Muscle of leg (tissue), 11 donors: ENCODE data around the gene GRIN3A. TPM values are rescaled to one million over a fixed set of nuclear protein-coding genes. Genes with fewer than 3 reads are reported as not detected.

Experiments used
- DNase-seq: peaks from one replicate; pipeline ENCODE4 v3.0.0; 2013
- H3K27ac ChIP-seq: one replicate; pipeline ENCODE4 v1.5.1; 2013; ENCODE audit warnings: mild to moderate bottlenecking, low read length, control low read depth
- H3K27me3 ChIP-seq: one replicate; pipeline ENCODE4 v1.6.1; 2013; ENCODE audit warnings: low read length; ENCODE audit not compliant: control insufficient read depth, insufficient read depth
- H3K36me3 ChIP-seq: one replicate; pipeline ENCODE4 v1.6.1; 2013; ENCODE audit warnings: low read length; ENCODE audit not compliant: control insufficient read depth, insufficient read depth
- H3K4me1 ChIP-seq: one replicate; pipeline ENCODE4 v1.6.1; 2013; ENCODE audit warnings: low read length; ENCODE audit not compliant: control insufficient read depth, insufficient read depth
- H3K4me3 ChIP-seq: one replicate; pipeline ENCODE4 v1.5.1; 2013; ENCODE audit warnings: low read length, control low read depth
- H3K9me3 ChIP-seq: replicated peaks from 2 replicates; pipeline ENCODE4 v1.6.1; 2013; ENCODE audit warnings: low read depth, low read length; ENCODE audit not compliant: control insufficient read depth
- WGBS: methylation state at CpG from one replicate; pipeline ENCODE4 v1.1.5; 2013; ENCODE audit warnings: missing lambda C conversion rate; ENCODE audit not compliant: insufficient coverage; 5-methylcytosine and 5-hydroxymethylcytosine counted together
- polyA plus RNA-seq, 8 donors: library from polyadenylated mRNA; unstranded; fragments of 120-200 nt; gene quantifications; one replicate each; pipeline versions ENCODE4 v1.2.1 to v1.2.3, GENCODE V29; 2013; ENCODE audit warnings: inconsistent platforms in 1 of 8, low replicate concordance in 1 of 8; ENCODE audit not compliant: insufficient read length in 8 of 8, insufficient read depth in 1 of 8
- total RNA-seq: library from RNA; stranded (reverse); fragments of 120-200 nt; gene quantifications from one replicate; pipeline ENCODE4 v1.2.4, GENCODE V29; 2013

The GRIN3A gene
- total and polyA plus RNA-seq, 9 donors = 0.48 to 1.1 (median 0.71) TPM

DNA sequence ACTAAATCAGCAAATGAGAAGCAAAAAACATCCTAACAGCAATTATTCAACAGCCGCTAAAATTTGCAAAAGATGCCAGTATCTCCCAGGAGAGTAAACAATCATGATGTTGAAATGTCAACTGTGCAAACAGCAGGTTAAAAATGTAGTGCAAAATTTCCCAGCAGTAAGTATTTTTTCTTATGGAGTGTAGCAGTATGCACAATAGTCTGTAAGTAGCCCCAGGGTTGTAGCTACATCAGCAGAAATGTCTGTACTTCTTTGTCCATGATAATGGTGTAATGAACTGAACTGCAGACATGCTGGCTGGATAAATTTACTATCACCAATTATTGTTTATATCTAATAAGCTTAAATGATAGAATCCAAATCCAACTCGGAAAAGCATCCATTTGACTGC lies 31.4 kb downstream of the GRIN3A start:
- H3K27me3 ChIP-seq = peaks cover 6% of the 10 kb centered on the region
- no peak overlapping the region for H3K27ac ChIP-seq
- no peaks in the 10 kb centered on the region for H3K9me3 ChIP-seq
- H3K4me1 ChIP-seq = peaks cover 5% of the 10 kb centered on the region
- no peak for DNase-seq
- no peaks in the 10 kb centered on the region for H3K36me3 ChIP-seq
- H3K4me3 ChIP-seq = no peak overlapping the region
- WGBS = no CpG with 5 or more reads among the region's 2 CpGs

DNA sequence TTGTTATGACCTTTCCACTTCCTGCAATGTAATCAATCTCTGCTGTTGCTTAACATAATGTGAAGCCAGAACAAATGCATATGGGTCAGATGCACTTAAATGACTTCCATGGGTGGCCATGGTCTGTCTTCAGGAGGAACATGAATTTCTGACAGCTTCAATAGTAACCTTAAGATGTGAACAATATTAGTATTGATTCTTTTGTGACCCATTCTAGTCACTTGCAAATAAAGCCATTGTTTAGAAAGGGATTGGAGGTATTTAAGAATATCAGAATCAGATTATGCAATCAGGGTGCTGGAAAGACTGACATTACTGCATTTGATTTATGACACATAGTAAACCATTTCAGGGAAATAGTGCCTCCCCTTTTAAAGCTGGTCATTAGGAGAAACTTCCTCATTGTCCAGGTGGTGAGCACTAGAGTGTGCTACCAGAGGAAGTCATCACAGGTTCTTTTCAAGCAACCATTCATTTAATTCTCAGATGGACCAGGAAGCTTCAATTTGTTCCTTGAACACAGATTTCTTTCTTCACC lies 32.1 kb downstream of the GRIN3A start:
- Histone ChIP-seq H3K4me3 (no peak overlapping the region), H3K27me3 (peaks cover 6% of the 10 kb centered on the region), H3K9me3 (no peaks in the 10 kb centered on the region), H3K4me1 (peaks cover 5% of the 10 kb centered on the region), H3K27ac (no peak overlapping the region), H3K36me3 (no peaks in the 10 kb centered on the region)
- no peak for DNase-seq

DNA sequence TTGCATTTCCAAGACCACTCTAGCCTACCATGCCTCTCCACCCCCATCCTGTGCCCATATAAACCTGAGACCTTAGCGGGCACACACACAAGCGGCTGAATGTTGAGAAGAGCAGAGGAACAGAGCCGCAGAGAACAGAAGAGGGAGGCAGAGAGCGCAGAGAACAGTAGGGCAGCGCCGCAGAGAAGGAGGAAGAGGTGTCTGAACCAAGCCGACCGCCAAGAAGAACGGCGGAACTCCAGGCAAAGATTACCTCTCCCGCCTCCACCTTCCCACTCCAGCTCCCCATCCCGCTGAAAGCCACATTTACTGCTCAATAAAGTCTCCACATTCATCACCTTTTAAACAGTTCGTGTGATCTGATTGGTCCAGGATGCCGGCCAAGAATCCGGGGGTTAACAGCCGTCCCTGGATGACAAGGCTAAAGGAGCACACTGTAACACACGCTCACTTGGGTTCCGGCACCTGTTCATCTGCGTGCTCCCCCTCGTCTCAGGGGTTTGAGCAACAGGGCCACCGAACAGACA lies 33.2 kb downstream of the GRIN3A start:
- H3K36me3 ChIP-seq = no peaks in the 10 kb centered on the region
- no peaks in the 10 kb centered on the region for H3K9me3 ChIP-seq
- H3K27me3 ChIP-seq = peaks cover 6% of the 10 kb centered on the region
- 8% methylated on average over 17 of the region's 21 CpGs for WGBS
- peak overlapping the region; percentile 48 for H3K27ac ChIP-seq
- H3K4me1 ChIP-seq = peaks cover 5% of the 10 kb centered on the region
- H3K4me3 ChIP-seq = peak overlapping the region; percentile 31
- DNase-seq = peak; percentile 58

DNA sequence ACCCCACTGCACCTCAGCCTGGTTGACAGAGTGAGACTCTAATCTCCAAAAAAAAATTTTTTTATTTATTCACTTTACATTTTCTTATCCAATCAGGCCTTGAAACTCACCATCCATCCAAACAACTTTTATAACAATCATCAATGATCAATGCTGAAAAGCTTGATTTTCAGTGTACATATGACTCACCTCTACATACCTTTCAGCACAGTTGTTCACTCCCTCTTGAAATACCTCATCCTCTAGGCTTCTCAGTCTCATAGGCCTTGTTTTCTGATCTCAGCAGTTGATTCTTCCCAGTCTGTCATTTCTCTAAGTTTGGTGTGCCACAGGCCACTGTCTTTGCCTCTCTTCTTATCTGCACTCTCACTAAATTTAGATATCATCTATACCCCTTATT lies 36.2 kb downstream of the GRIN3A start:
- no peaks in the 10 kb centered on the region for H3K36me3 ChIP-seq
- H3K27me3 ChIP-seq = peaks cover 6% of the 10 kb centered on the region
- H3K27ac ChIP-seq = no peak overlapping the region
- H3K4me1 ChIP-seq = peaks cover 5% of the 10 kb centered on the region
- DNase-seq = no peak
- H3K9me3 ChIP-seq = no peaks in the 10 kb centered on the region
- H3K4me3 ChIP-seq = no peak overlapping the region

DNA sequence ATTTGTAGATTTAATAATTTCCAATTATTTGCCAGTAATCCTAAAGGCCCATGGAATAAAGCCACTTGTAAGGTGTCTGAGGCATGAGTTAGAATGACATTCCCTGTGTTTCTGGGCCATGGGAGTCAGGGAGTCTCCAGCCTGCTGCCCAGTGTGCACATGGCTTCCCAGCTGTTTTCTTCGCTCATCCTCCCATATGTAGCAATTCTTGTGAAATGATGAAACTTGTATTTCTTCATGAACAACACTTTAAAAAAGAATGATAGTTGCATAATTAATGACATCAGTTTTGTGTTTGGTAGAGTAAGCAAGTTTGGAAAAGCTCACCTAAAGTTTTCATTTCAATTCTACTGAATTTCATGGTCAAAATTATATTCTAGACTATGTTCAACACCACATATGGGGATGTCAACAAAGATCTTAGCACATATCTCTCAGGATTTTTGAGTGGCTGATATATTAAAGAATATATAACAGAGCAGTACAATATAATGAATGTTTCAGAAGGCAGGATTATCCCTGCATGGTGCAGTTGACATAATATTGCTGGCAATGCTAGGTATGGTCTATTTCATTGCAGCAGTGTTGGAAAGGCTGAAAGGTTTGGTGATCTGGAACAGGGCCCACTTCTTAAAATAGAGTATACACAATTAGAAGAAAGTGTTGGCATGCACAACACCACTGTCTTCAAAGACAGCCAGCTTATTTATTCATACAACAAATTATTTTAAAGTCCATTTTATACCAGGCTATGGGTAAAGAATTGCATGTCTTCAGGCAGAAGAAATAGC lies 44.7 kb downstream of the GRIN3A start:
- Histone ChIP-seq H3K27me3 (no peaks in the 10 kb centered on the region), H3K27ac (no peak overlapping the region), H3K9me3 (no peaks in the 10 kb centered on the region), H3K36me3 (no peaks in the 10 kb centered on the region), H3K4me3 (no peak overlapping the region), H3K4me1 (no peaks in the 10 kb centered on the region)
- no CpG with 5 or more reads among the region's 1 CpG for WGBS
- no peak for DNase-seq

DNA sequence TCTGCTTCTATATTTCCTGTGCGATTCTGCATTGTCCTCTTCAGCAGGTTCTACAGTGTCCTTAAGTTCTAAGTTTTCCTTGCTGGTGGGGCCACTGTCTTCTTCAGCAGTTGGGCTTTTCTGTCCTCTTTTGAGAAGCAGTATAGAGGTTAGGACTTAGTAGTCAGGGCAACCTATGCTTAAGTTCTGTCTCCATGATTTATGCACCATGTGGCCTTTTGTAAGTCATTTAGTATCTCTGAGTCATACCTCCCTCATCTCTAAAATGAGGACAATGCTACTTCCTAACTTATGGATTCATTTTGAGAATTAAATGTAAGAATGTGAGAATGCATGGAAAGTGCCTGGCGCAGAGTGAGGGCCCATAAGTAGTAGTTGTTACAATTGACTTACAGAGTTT lies 46.8 kb downstream of the GRIN3A start:
- WGBS = 100% methylated on average over 1 of the region's 2 CpGs

DNA sequence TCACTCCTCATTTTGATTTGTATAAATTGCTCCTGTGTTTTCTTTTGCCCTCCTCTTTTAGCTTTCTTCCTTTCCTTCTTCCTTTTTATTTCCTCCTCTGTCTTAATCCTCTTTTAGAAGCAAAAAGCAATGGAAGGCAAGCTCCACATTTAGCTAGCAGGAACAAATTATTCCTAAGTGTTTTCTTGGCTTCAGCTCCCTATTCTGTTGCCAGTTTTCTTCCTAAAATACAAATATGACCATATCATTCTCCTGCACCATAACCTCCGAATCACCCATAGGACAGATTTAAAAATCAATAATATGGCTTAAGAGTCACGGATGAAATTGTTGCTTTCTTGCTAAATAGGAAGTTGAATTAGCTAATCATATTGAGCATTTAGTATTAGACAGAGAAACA lies 49.4 kb downstream of the GRIN3A start:
- WGBS = no CpG with 5 or more reads among the region's 2 CpGs
- DNase-seq = peak; percentile 71
- H3K36me3 ChIP-seq = no peaks in the 10 kb centered on the region
- H3K4me1 ChIP-seq = no peaks in the 10 kb centered on the region
- no peak overlapping the region for H3K4me3 ChIP-seq
- no peaks in the 10 kb centered on the region for H3K9me3 ChIP-seq
- H3K27ac ChIP-seq = no peak overlapping the region
- no peaks in the 10 kb centered on the region for H3K27me3 ChIP-seq

More for the DNA sequence above, 46.8 kb downstream of the GRIN3A start:
- Histone ChIP-seq H3K9me3 (no peaks in the 10 kb centered on the region), H3K4me3 (no peak overlapping the region), H3K36me3 (no peaks in the 10 kb centered on the region), H3K27ac (no peak overlapping the region), H3K27me3 (no peaks in the 10 kb centered on the region), H3K4me1 (no peaks in the 10 kb centered on the region)
- no peak for DNase-seq

DNA sequence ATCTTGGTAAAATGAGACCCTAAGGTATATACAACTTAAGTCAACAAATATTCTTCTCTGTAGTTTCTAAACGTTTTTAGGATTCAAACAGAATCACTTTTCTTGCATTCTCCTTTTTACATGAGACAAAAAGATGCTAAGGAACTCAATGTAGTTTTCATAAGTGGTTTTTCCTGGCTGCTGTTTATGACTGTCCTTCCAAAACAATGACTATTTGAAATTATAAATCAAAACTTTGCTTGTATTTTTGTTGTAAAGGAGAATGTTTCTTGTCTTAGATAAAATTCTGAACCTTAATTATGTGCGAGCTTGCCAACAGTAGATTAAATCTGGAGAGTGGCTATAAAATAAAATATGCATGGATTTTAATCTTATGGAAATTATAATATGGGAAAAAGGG lies 53.8 kb downstream of the GRIN3A start:
- WGBS = no CpG with 5 or more reads among the region's 2 CpGs
- H3K9me3 ChIP-seq = no peaks in the 10 kb centered on the region
- H3K27me3 ChIP-seq = no peaks in the 10 kb centered on the region
- no peaks in the 10 kb centered on the region for H3K4me1 ChIP-seq
- no peak overlapping the region for H3K4me3 ChIP-seq
- no peak overlapping the region for H3K27ac ChIP-seq
- peak; percentile 65 for DNase-seq
- no peaks in the 10 kb centered on the region for H3K36me3 ChIP-seq

DNA sequence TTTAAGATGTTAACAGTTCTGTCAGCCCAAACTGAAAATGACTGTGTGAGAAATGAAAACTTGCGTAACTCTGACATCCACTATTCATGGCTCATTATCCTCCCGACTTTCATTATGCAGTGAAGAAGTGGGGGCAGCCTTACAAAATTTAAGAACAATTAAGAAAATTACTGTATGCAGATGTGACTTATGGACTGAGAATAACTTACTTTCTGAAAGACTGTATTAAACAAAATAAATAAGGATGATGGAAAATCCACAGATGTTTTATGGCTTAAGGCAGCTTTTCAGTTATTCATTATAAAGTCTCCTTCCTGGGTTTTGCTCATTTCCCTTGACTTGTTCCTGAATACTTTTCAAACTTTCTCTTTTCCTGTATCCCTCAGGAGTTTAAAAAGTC lies 55.2 kb downstream of the GRIN3A start:
- H3K4me3 ChIP-seq = no peak overlapping the region
- no peaks in the 10 kb centered on the region for H3K36me3 ChIP-seq
- no peak for DNase-seq
- no peak overlapping the region for H3K27ac ChIP-seq
- no peaks in the 10 kb centered on the region for H3K27me3 ChIP-seq
- H3K4me1 ChIP-seq = no peaks in the 10 kb centered on the region
- WGBS = no CpG with 5 or more reads among the region's 2 CpGs
- no peaks in the 10 kb centered on the region for H3K9me3 ChIP-seq

DNA sequence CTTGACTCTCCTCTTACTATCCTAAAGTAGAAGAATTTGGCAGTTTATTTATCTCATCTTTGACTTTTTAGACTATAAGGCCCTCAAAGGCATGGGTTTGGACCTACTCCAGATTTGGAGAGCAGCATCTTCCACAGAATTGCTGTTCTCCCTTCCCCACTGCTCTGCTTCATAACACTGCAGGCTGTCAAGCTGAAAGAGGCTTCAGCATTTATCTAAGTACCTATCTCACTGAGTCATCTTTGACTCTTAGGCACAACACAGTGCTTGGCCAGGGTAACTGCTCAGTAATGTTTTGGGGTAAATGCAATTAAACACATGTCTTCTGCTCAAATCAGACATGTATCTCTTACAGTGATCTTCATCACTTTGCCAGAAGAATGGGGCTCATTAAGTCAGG lies 60.6 kb downstream of the GRIN3A start:
- no peak overlapping the region for H3K27ac ChIP-seq
- no peaks in the 10 kb centered on the region for H3K27me3 ChIP-seq
- H3K9me3 ChIP-seq = no peaks in the 10 kb centered on the region
- no peaks in the 10 kb centered on the region for H3K4me1 ChIP-seq
- H3K36me3 ChIP-seq = no peaks in the 10 kb centered on the region
- H3K4me3 ChIP-seq = no peak overlapping the region
- no peak for DNase-seq
